HG02943 (cell line): ENCODE measurements around the gene EREG.
A peak's percentile ranks its signal among the peaks of the same experiment; 100 is the strongest.
"Not testable (repeated sequence)": the region's sequence is repeated elsewhere in the genome, so short reads cannot be mapped to it uniquely, and the experiment has no call there.

ENCODE experiments used
- ATAC-seq: cut with Tn5 transposase; IDR thresholded peaks from one replicate; pipeline ENCODE4 v1.9.1; 2021; ENCODE audit warnings: mild to moderate bottlenecking, low read depth, moderate library complexity; ENCODE audit not compliant: unreplicated experiment

Gene EREG

GRCh38 chr4:74385386-74385785, 20.4 kb downstream of the EREG start:
- ATAC-seq: no peak

GRCh38 chr4:74386159-74386558, 21.2 kb downstream of the EREG start:
- ATAC-seq: no peak

- ATAC-seq: no peak
Observed at GRCh38 chr4:74387790-74388189, 22.8 kb downstream of the EREG start.

- no peak for ATAC-seq
Observed at GRCh38 chr4:74389494-74389893, 24.5 kb downstream of the EREG start.

GRCh38 chr4:74390677-74391076, 25.7 kb downstream of the EREG start:
- ATAC-seq: no peak

GRCh38 chr4:74391346-74391745, 26.4 kb downstream of the EREG start:
- ATAC-seq: no peak

- ATAC-seq: no peak
Observed at GRCh38 chr4:74391890-74392475, 27.0 kb downstream of the EREG start.

GRCh38 chr4:74394476-74395136, 29.7 kb downstream of the EREG start:
- no peak for ATAC-seq

- no peak for ATAC-seq
Observed at GRCh38 chr4:74395633-74396032, 30.7 kb downstream of the EREG start.

GRCh38 chr4:74397748-74398426, 32.9 kb downstream of the EREG start:
- ATAC-seq: no peak

- ATAC-seq: not testable (repeated sequence)
Observed at GRCh38 chr4:74398894-74399589, 34.1 kb downstream of the EREG start.

- no peak for ATAC-seq
Observed at GRCh38 chr4:74400395-74400794, 35.5 kb downstream of the EREG start.

GRCh38 chr4:74402692-74403456, 37.9 kb downstream of the EREG start:
- ATAC-seq: peak; percentile 99

- no peak for ATAC-seq
Observed at GRCh38 chr4:74407891-74408290, 42.9 kb downstream of the EREG start.

GRCh38 chr4:74408639-74409038, 43.7 kb downstream of the EREG start:
- no peak for ATAC-seq

GRCh38 chr4:74410272-74410671, 45.3 kb downstream of the EREG start:
- ATAC-seq: no peak

GRCh38 chr4:74412225-74412624, 47.3 kb downstream of the EREG start:
- ATAC-seq: no peak

- ATAC-seq: no peak
Observed at GRCh38 chr4:74413265-74413664, 48.3 kb downstream of the EREG start.

- ATAC-seq: no peak
Observed at GRCh38 chr4:74414149-74414809, 49.3 kb downstream of the EREG start.
